GM18909 (cell line): ENCODE data around the gene DNAJC25.
"Not testable (repeated sequence)": the region's sequence is repeated elsewhere in the genome, so short reads cannot be mapped to it uniquely, and the experiment has no call there.

Experiments used
- ATAC-seq: cut with Tn5 transposase; IDR thresholded peaks from one replicate; pipeline ENCODE4 v1.9.1; 2021; ENCODE audit warnings: mild to moderate bottlenecking; ENCODE audit not compliant: unreplicated experiment, poor library complexity

Gene DNAJC25

GRCh38 chr9:111662576-111663300 is 31.6 kb downstream of the DNAJC25 start:
- ATAC-seq, result peak; percentile 5

- no peak for ATAC-seq
These were observed 32.2 kb downstream of the DNAJC25 start for GRCh38 chr9:111663301-111663823.

GRCh38 chr9:111668026-111668573 is 37.0 kb downstream of the DNAJC25 start:
- no peak for ATAC-seq

- not testable (repeated sequence) for ATAC-seq
These were observed 37.5 kb downstream of the DNAJC25 start for GRCh38 chr9:111668601-111669000.

- no peak for ATAC-seq
These were observed 43.2 kb downstream of the DNAJC25 start for GRCh38 chr9:111674319-111674718.

GRCh38 chr9:111676116-111676515 is 45.0 kb downstream of the DNAJC25 start:
- ATAC-seq, result no peak

- no peak for ATAC-seq
These were observed 47.2 kb downstream of the DNAJC25 start for GRCh38 chr9:111678293-111678692.

- ATAC-seq, result no peak
These were observed 48.1 kb downstream of the DNAJC25 start for GRCh38 chr9:111679199-111679598.

- no peak for ATAC-seq
These were observed 52.3 kb downstream of the DNAJC25 start for GRCh38 chr9:111683392-111683791.

- no peak for ATAC-seq
These were observed 60.7 kb downstream of the DNAJC25 start for GRCh38 chr9:111691672-111692329.

GRCh38 chr9:111696796-111697195 is 65.7 kb downstream of the DNAJC25 start:
- no peak for ATAC-seq

- no peak for ATAC-seq
These were observed 69.6 kb downstream of the DNAJC25 start for GRCh38 chr9:111700776-111701175.
